ENCODE measurements around the gene MAGI2. TPM values are rescaled to one million over a fixed set of nuclear protein-coding genes. Genes with fewer than 3 reads are reported as not detected.

Gene MAGI2
- total and polyA plus RNA-seq, 2 donors (not counting 3 experiments of a cell fraction or from before 2014, with no cell fraction given), result 0.28 to 6.0 TPM

- H4K20me1 ChIP-seq (replicated peaks; ENCODE audit: control insufficient read depth, extremely low read depth, insufficient read depth, low read length), result no peaks in the 10 kb centered on the region
- no peak overlapping the region for H3K4me3 ChIP-seq (replicated peaks in 1 of 3; ENCODE audit: insufficient read depth in 1 of 3, low read depth in 1 of 3, low read length in 3 of 3)
- CTCF ChIA-PET, result no interaction called here
- no peak overlapping the region for H3K9ac ChIP-seq (replicated peaks; ENCODE audit: extremely low read depth, insufficient read depth, low read length)
- intact Hi-C loops (cut with micrococcal nuclease) (no loop called here), dilution Hi-C loops (cut with MboI; ENCODE audit: extremely low pct_ligation_motif_present, low sequenced_read_pairs) (no loop called here)
- no peaks in the 10 kb centered on the region for H3K9me1 ChIP-seq (replicated peaks; ENCODE audit: control insufficient read depth, extremely low read depth, insufficient read depth, low read length)
- H3K79me2 ChIP-seq (ENCODE audit: control insufficient read depth, insufficient read depth, low read length), result no peaks in the 10 kb centered on the region
- H3K4me1 ChIP-seq (ENCODE audit: control insufficient read depth, extremely low read depth, insufficient read depth, low read length), result no peaks in the 10 kb centered on the region
- FAIRE-seq (no peak), DNase-seq (ENCODE audit: low read depth, low spot score) (no peak)
- no peaks in the 10 kb centered on the region for H3K36me3 ChIP-seq (ENCODE audit: control insufficient read depth in 2 of 2, extremely low read depth in 1 of 2, insufficient read depth in 2 of 2, low read length in 2 of 2)
- TF ChIP-seq MAX (IDR thresholded peaks at IDR 0.05; ENCODE audit: insufficient read depth, insufficient read length), result no peak
- no peak for TF ChIP-seq EZH2 (IDR thresholded peaks at IDR 0.05; ENCODE audit: borderline replicate concordance, low read depth, low read length, severe bottlenecking)
- TF ChIP-seq MYC (IDR thresholded peaks at IDR 0.05; ENCODE audit: low read depth, low read length), result no peak
- TF ChIP-seq GATA2 (IDR thresholded peaks at IDR 0.05; ENCODE audit: insufficient read depth, insufficient read length, low read depth, low read length), result no peak
- TF ChIP-seq FOS (IDR thresholded peaks at IDR 0.05; ENCODE audit: borderline replicate concordance, insufficient read depth, low read length), result no peak
- TF ChIP-seq CTCF (IDR thresholded peaks at IDR 0.05; ENCODE audit: extremely low read depth in 1 of 2, insufficient read depth in 1 of 2, low read depth in 1 of 2, low read length in 2 of 2), result no peak
- no peak for TF ChIP-seq JUN (IDR thresholded peaks at IDR 0.05; ENCODE audit: borderline replicate concordance, insufficient read depth, insufficient read length, low read depth)
- TF ChIP-seq POLR2A (IDR thresholded peaks at IDR 0.05; ENCODE audit: low read depth, low read length), result no peak
- TF ChIP-seq POLR2AphosphoS5 (IDR thresholded peaks at IDR 0.05; ENCODE audit: insufficient read depth, low read depth, low read length), result no peak
- no TSS peak for BruUV-seq (replicated peaks)
- H3K9me3 ChIP-seq (replicated peaks; ENCODE audit: control insufficient read depth, insufficient read depth, low read length), result no peaks in the 10 kb centered on the region
- H3K27ac ChIP-seq (ENCODE audit: insufficient read depth, low read depth, low read length), result no peak overlapping the region
- no peak overlapping the region for H3K4me2 ChIP-seq (ENCODE audit: insufficient read depth, low read length)
- peaks cover 2 to 7% of the 10 kb centered on the region in 2 experiments for H3K27me3 ChIP-seq (ENCODE audit: control insufficient read depth in 2 of 2, insufficient read depth in 2 of 2, low read length in 2 of 2)
- H2AFZ ChIP-seq (ENCODE audit: low read depth, low read length), result no peak overlapping the region
- POLR2A ChIA-PET, result no interaction called here
These were observed 1378.8 kb downstream of the MAGI2 start for GRCh38 chr7:78074713-78075112.
